ENCODE data around the gene TNS1. TPM values are rescaled to one million over a fixed set of nuclear protein-coding genes. Genes with fewer than 3 reads are reported as not detected.

The TNS1 gene
- total RNA-seq, 1 experiment from 2014 or later: 6.2 TPM

DNA sequence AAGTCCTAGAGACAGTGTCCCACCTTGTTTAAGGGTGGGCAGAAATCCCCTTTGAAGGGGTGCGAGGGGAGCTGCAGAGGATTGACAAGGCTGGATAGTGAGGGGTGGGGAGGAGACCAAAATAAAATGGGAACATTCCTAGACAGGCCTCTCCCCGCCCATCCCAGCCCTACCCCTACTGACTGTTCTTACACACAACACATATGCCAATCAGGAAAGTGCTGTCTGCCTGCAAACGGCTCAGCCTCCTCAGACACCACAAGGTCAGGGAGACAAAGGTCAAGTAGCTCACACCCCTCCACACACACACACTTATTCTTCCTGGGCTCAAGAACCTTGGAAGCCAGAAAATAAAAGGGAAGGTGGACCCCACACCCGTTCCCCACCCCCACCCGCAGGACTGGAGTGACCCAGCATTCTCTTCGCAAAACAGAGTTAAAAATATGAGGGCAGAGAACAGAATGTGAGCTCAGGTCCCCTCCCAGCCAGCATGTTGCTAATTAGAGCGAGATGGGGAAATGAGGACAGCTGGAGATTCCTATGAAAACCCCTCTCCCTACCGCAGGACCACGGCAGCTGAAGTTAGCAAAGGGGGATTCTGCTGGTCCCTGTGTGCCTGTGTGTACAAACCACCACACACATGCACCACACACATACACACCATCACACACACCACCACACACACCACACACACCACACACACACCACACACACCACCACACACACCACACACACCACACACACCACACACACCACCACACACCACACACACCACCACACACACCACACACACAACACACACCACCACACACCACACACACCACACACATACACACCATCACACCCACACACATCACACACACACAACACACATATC, 197.8 kb downstream of the TNS1 start:
- no peaks in the 10 kb centered on the region for H4K20me1 ChIP-seq (ENCODE audit: insufficient read depth)
- H3K4me1 ChIP-seq (ENCODE audit: control insufficient read depth in 1 of 2, insufficient read depth in 2 of 2, low read length in 2 of 2): no peaks in the 10 kb centered on the region
- no peaks in the 10 kb centered on the region for H3K9me3 ChIP-seq (ENCODE audit: control insufficient read depth in 1 of 2, insufficient read depth in 1 of 2, low read depth in 1 of 2, low read length in 2 of 2)
- DNase-seq (ENCODE audit: low read depth, low spot score): no peak
- ATAC-seq: no peak
- POLR2A ChIA-PET: interaction anchor here (0.7 kb wide), 1 partner anchor 378 kb away, joined by 3 read pairs; no protein-coding TSS in a partner anchor
- H3K4me3 ChIP-seq (replicated peaks in 1 of 2; ENCODE audit: low read depth in 1 of 2, low read length in 2 of 2): no peak overlapping the region
- H2AFZ ChIP-seq (ENCODE audit: low read depth, low read length, poor library complexity, severe bottlenecking): no peak overlapping the region
- intact Hi-C loops (cut with micrococcal nuclease): no loop called here
- H3K79me2 ChIP-seq (ENCODE audit: insufficient read depth, low read length): no peaks in the 10 kb centered on the region
- RAD21 ChIA-PET (ENCODE audit: low non-redundant PET in 1 of 2, low total read pairs in 2 of 2, uncharacterized antibody in 2 of 2, unreplicated experiment in 2 of 2): no interaction called here
- H3K9ac ChIP-seq (ENCODE audit: low read length): no peak overlapping the region
- no peak overlapping the region; the same call in 1 of the 2 replicates for H3K27ac ChIP-seq (ENCODE audit: low read depth, low read length)
- no peak overlapping the region for H3K4me2 ChIP-seq (ENCODE audit: low read length)
- CTCF ChIA-PET: interaction anchor here (0.6 kb wide), 1 partner anchor 32 kb away, joined by 3 read pairs; no protein-coding TSS in a partner anchor
- no TSS peak for BruUV-seq (replicated peaks)
- H3K9me2 ChIP-seq (ENCODE audit: insufficient read depth): no peaks in the 10 kb centered on the region
- H3K27me3 ChIP-seq (ENCODE audit: insufficient read depth, low read length): no peaks in the 10 kb centered on the region
- TF ChIP-seq EZH2phosphoT487 (IDR thresholded peaks at IDR 0.05; ENCODE audit: borderline replicate concordance) (no peak), POLR2AphosphoS5 (IDR thresholded peaks at IDR 0.05; ENCODE audit: low read depth, low read length) (no peak), ZNF274 (IDR thresholded peaks at IDR 0.05; ENCODE audit: low read depth, low read length) (no peak), ZFX (IDR thresholded peaks at IDR 0.05) (no peak), EZH2 (IDR thresholded peaks at IDR 0.05) (no peak), JUND (IDR thresholded peaks at IDR 0.05) (no peak), POLR2A (IDR thresholded peaks at IDR 0.05; ENCODE audit: borderline replicate concordance, extremely low read depth, insufficient read depth, insufficient read length) (no peak), CBX3 (IDR thresholded peaks at IDR 0.05; ENCODE audit: low read depth) (no peak), ELF1 (IDR thresholded peaks at IDR 0.05; ENCODE audit: borderline replicate concordance, low read depth) (no peak), FOSL1 (IDR thresholded peaks at IDR 0.05; ENCODE audit: low read depth) (no peak), SRF (IDR thresholded peaks at IDR 0.05; ENCODE audit: low read depth) (no peak), SP1 (IDR thresholded peaks at IDR 0.05; ENCODE audit: low read depth) (no peak)
- TF ChIP-seq, protein P1, sequence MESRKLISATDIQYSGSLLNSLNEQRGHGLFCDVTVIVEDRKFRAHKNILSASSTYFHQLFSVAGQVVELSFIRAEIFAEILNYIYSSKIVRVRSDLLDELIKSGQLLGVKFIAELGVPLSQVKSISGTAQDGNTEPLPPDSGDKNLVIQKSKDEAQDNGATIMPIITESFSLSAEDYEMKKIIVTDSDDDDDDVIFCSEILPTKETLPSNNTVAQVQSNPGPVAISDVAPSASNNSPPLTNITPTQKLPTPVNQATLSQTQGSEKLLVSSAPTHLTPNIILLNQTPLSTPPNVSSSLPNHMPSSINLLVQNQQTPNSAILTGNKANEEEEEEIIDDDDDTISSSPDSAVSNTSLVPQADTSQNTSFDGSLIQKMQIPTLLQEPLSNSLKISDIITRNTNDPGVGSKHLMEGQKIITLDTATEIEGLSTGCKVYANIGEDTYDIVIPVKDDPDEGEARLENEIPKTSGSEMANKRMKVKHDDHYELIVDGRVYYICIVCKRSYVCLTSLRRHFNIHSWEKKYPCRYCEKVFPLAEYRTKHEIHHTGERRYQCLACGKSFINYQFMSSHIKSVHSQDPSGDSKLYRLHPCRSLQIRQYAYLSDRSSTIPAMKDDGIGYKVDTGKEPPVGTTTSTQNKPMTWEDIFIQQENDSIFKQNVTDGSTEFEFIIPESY (IDR thresholded peaks at IDR 0.05; ENCODE audit: extremely low read depth, insufficient replicate concordance, low read length): no peak
- TF ChIP-seq, protein P2, sequence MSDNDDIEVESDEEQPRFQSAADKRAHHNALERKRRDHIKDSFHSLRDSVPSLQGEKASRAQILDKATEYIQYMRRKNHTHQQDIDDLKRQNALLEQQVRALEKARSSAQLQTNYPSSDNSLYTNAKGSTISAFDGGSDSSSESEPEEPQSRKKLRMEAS (IDR thresholded peaks at IDR 0.05): no peak
- TF ChIP-seq, protein P3, sequence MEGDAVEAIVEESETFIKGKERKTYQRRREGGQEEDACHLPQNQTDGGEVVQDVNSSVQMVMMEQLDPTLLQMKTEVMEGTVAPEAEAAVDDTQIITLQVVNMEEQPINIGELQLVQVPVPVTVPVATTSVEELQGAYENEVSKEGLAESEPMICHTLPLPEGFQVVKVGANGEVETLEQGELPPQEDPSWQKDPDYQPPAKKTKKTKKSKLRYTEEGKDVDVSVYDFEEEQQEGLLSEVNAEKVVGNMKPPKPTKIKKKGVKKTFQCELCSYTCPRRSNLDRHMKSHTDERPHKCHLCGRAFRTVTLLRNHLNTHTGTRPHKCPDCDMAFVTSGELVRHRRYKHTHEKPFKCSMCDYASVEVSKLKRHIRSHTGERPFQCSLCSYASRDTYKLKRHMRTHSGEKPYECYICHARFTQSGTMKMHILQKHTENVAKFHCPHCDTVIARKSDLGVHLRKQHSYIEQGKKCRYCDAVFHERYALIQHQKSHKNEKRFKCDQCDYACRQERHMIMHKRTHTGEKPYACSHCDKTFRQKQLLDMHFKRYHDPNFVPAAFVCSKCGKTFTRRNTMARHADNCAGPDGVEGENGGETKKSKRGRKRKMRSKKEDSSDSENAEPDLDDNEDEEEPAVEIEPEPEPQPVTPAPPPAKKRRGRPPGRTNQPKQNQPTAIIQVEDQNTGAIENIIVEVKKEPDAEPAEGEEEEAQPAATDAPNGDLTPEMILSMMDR (IDR thresholded peaks at IDR 0.05 in 2 of 3, conservative IDR thresholded peaks at IDR 0.05 in 1 of 3; ENCODE audit: borderline replicate concordance in 1 of 3, insufficient read depth in 1 of 3, low read depth in 2 of 3, low read length in 2 of 3): no peak
- H3K36me3 ChIP-seq (ENCODE audit: control insufficient read depth in 1 of 2, insufficient read depth in 2 of 2, low read length in 2 of 2): no peaks in the 10 kb centered on the region

Data from HCT116 (cell line).